Measurements from ENCODE around the gene HDGF. TPM values are rescaled to one million over a fixed set of nuclear protein-coding genes. Genes with fewer than 3 reads are reported as not detected.

Gene HDGF
- total RNA-seq, 1 donor from 2014 or later, result 270 TPM

- DNase-seq (ENCODE audit: extremely low spot score, unreplicated experiment), result no peak
- no peaks in the 10 kb centered on the region for H3K27me3 Mint-ChIP-seq
- no peaks in the 10 kb centered on the region for H3K9me3 Mint-ChIP-seq
- TF ChIP-seq CTCF (conservative IDR thresholded peaks at IDR 0.05), result no peak
- H3K36me3 Mint-ChIP-seq, result peaks cover 21% of the 10 kb centered on the region
- peaks cover 15% of the 10 kb centered on the region for H3K4me1 Mint-ChIP-seq (ENCODE audit: unreplicated experiment)
- no peak overlapping the region for H3K4me3 Mint-ChIP-seq
- no peak overlapping the region for H3K27ac Mint-ChIP-seq
Measured at GRCh38 chr1:156794506-156795373, 43.3 kb upstream of the HDGF start.

GRCh38 chr1:156789621-156790318 is 38.3 kb upstream of the HDGF start:
- Mint-ChIP-seq H3K9me3 (no peaks in the 10 kb centered on the region), H3K36me3 (peaks cover 31% of the 10 kb centered on the region), H3K4me3 (no peak overlapping the region), H3K4me1 (ENCODE audit: unreplicated experiment) (no peaks in the 10 kb centered on the region), H3K27me3 (no peaks in the 10 kb centered on the region), H3K27ac (no peak overlapping the region)
- no peak for DNase-seq (ENCODE audit: extremely low spot score, unreplicated experiment)
- TF ChIP-seq CTCF (conservative IDR thresholded peaks at IDR 0.05), result no peak

- no peak for TF ChIP-seq CTCF (conservative IDR thresholded peaks at IDR 0.05)
- Mint-ChIP-seq H3K9me3 (no peaks in the 10 kb centered on the region), H3K4me1 (ENCODE audit: unreplicated experiment) (no peaks in the 10 kb centered on the region), H3K27ac (no peak overlapping the region), H3K36me3 (peaks cover 23% of the 10 kb centered on the region), H3K4me3 (no peak overlapping the region), H3K27me3 (no peaks in the 10 kb centered on the region)
- no peak for DNase-seq (ENCODE audit: extremely low spot score, unreplicated experiment)
Measured at GRCh38 chr1:156788136-156788535, 36.7 kb upstream of the HDGF start.

GRCh38 chr1:156786640-156787039 is 35.2 kb upstream of the HDGF start:
- H3K9me3 Mint-ChIP-seq, result no peaks in the 10 kb centered on the region
- H3K36me3 Mint-ChIP-seq, result peaks cover 29% of the 10 kb centered on the region
- DNase-seq (ENCODE audit: extremely low spot score, unreplicated experiment), result no peak
- H3K27me3 Mint-ChIP-seq, result no peaks in the 10 kb centered on the region
- H3K27ac Mint-ChIP-seq, result no peak overlapping the region
- peaks cover 6% of the 10 kb centered on the region for H3K4me1 Mint-ChIP-seq (ENCODE audit: unreplicated experiment)
- no peak for TF ChIP-seq CTCF (conservative IDR thresholded peaks at IDR 0.05)
- no peak overlapping the region for H3K4me3 Mint-ChIP-seq

- Mint-ChIP-seq H3K36me3 (peaks cover 37% of the 10 kb centered on the region), H3K4me3 (no peak overlapping the region), H3K27ac (no peak overlapping the region), H3K9me3 (no peaks in the 10 kb centered on the region), H3K27me3 (no peaks in the 10 kb centered on the region), H3K4me1 (ENCODE audit: unreplicated experiment) (peaks cover 9% of the 10 kb centered on the region)
- no peak for DNase-seq (ENCODE audit: extremely low spot score, unreplicated experiment)
- TF ChIP-seq CTCF (conservative IDR thresholded peaks at IDR 0.05), result no peak
Measured at GRCh38 chr1:156785458-156785857, 34.0 kb upstream of the HDGF start.
